PC-9 (cell line): ENCODE data around the gene DAPK1.

Experiments
- CTCF ChIP-seq: fragments of 200-600 bp; sonication (generic); conservative IDR thresholded peaks from 2 replicates; pipeline ENCODE4 v1.6.1; 2017; ENCODE audit warnings: mixed run types, antibody characterized with exemption, mild to moderate bottlenecking, moderate library complexity
- EZH2 ChIP-seq: fragments of 200-600 bp; sonication (generic); IDR thresholded peaks from 2 replicates; pipeline ENCODE4 v1.8.0; 2017; ENCODE audit warnings: antibody characterized with exemption, low read depth

DNA sequence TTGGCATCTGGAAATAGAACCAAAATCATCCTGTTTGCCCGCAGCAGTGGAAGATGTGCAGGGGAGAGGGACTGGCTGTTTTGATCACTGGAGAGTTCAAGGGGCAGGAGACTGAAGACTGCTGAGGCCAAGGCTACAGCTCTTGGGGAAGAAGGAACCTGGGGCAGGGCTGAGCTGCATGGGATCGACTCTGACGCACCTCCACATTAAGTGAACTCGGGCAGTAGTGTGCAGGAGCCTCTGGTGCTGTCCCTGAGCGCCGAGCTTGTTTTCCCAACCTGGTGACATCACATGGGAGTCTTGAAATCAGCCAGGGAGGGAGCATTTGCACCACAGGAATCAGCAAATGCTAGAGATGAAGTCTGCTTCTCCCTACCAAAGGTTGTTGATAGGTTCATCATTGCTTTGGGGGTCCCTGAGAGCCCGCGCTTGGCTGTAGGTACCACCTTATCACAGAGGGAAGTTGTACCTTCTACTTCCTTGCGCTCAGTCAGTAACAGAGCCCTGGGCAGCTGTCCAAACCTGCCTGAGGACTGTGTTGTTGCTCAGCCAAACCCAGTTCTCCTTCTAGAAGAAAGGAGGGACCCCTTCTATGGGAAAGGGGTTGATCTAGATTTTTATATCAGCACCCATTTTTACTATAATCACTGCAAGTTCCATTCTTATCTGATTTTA lies 175.9 kb downstream of the DAPK1 start:
- TF ChIP-seq CTCF = no peak
- no peak for TF ChIP-seq EZH2
